ENCODE results near the gene NRP2.

Gene NRP2

DNA sequence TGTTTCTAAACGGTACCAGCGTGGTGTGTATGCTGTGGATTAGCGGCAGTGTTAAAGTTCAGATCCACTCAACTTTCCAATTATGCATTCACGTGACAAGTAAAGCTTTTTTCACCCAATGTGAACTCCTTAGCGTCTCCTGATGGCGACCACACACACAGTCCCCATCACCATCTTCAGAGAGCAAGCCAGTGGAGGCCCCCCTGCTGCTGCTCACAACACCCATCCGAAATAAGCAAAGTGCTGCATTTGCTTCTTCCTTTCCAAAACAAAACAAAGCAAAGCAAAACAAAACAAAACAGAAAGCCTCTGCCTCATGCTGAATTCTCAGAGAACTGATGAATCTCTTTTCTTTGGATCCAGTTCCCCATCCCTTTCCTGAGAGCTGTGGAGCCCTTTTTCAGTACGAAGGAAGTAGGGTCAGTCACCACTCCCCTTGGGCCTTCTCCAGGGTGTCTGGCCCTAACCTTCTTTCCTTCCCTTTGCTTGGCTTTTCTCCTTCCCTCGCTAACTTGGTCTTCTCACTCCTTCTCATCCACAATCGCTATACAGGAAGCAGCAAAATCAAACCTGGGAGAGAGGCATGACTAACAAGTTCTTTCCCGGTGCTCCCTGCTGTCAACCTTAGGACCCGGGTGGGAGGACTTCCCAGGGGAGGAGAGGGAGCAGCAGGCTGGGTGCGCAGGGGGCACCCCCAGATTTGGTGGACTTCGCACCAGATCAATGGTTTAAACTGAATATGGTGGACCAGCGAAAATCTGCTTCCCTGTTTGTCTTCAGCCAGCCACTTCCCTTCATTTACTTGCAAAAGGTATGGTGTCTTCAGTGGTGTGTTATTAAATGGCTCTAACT lies 56.0 kb downstream of the NRP2 start:
- TF ChIP-seq TEAD4 (IDR thresholded peaks at IDR 0.05) (no peak), CREB1 (IDR thresholded peaks at IDR 0.05; ENCODE audit: low read depth) (no peak), EP300 (IDR thresholded peaks at IDR 0.05; ENCODE audit: borderline replicate concordance) (no peak), ZBTB7A (IDR thresholded peaks at IDR 0.05; ENCODE audit: low read depth) (no peak), RAD21 (IDR thresholded peaks at IDR 0.05; ENCODE audit: low read depth) (no peak), TCF12 (IDR thresholded peaks at IDR 0.05; ENCODE audit: low read depth) (no peak), CEBPB (IDR thresholded peaks at IDR 0.05) (no peak)
- TF ChIP-seq, protein P1, sequence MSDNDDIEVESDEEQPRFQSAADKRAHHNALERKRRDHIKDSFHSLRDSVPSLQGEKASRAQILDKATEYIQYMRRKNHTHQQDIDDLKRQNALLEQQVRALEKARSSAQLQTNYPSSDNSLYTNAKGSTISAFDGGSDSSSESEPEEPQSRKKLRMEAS (IDR thresholded peaks at IDR 0.05), result no peak
- TF ChIP-seq, protein P2, sequence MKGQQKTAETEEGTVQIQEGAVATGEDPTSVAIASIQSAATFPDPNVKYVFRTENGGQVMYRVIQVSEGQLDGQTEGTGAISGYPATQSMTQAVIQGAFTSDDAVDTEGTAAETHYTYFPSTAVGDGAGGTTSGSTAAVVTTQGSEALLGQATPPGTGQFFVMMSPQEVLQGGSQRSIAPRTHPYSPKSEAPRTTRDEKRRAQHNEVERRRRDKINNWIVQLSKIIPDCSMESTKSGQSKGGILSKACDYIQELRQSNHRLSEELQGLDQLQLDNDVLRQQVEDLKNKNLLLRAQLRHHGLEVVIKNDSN (IDR thresholded peaks at IDR 0.05), result no peak

DNA sequence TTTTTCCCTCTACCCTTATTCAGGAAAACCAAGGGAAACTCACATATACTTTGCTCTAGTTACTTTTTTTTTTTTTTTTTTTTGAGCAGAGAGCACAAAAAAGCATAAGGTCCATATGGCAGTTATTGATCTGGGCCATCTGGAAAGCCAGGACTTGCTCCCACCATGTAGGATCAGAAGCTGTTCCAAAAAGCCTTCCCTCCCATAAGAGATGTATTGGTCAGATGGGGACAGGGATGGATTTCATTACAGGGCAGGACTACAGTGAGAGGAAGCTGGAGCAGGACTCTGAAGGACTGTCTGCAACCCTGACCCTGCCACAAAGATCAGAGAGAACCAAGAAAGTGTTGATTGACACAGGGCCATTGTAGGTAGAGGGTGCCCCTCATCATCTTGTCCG lies 57.3 kb downstream of the NRP2 start:
- TF ChIP-seq CEBPB (IDR thresholded peaks at IDR 0.05) (no peak), EP300 (IDR thresholded peaks at IDR 0.05; ENCODE audit: borderline replicate concordance) (no peak), TEAD4 (IDR thresholded peaks at IDR 0.05) (no peak)

DNA sequence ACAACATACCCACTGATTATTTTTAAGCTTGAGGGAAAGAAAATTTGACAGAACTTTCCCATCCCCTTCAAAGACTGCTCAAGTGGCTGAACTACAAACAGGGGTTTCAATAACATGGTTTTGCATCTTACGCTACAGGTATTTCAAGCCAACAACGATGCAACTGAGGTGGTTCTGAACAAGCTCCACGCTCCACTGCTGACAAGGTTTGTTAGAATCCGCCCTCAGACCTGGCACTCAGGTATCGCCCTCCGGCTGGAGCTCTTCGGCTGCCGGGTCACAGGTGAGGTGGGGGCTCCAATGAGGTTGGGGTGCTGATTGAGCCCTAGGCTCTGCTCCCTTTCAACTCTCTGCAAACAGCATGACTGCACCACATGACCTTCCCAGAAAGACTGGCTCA lies 58.1 kb downstream of the NRP2 start:
- TF ChIP-seq CEBPB (IDR thresholded peaks at IDR 0.05) (no peak), NFIC (IDR thresholded peaks at IDR 0.05) (no peak), EGR1 (IDR thresholded peaks at IDR 0.05) (no peak), RAD21 (IDR thresholded peaks at IDR 0.05; ENCODE audit: low read depth) (no peak), YY1 (IDR thresholded peaks at IDR 0.05; ENCODE audit: low read depth) (no peak), CREB1 (IDR thresholded peaks at IDR 0.05; ENCODE audit: low read depth) (no peak), FOXM1 (IDR thresholded peaks at IDR 0.05; ENCODE audit: borderline replicate concordance, low read depth) (no peak), ZBTB7A (IDR thresholded peaks at IDR 0.05; ENCODE audit: low read depth) (no peak), TCF12 (IDR thresholded peaks at IDR 0.05; ENCODE audit: low read depth) (no peak)

DNA sequence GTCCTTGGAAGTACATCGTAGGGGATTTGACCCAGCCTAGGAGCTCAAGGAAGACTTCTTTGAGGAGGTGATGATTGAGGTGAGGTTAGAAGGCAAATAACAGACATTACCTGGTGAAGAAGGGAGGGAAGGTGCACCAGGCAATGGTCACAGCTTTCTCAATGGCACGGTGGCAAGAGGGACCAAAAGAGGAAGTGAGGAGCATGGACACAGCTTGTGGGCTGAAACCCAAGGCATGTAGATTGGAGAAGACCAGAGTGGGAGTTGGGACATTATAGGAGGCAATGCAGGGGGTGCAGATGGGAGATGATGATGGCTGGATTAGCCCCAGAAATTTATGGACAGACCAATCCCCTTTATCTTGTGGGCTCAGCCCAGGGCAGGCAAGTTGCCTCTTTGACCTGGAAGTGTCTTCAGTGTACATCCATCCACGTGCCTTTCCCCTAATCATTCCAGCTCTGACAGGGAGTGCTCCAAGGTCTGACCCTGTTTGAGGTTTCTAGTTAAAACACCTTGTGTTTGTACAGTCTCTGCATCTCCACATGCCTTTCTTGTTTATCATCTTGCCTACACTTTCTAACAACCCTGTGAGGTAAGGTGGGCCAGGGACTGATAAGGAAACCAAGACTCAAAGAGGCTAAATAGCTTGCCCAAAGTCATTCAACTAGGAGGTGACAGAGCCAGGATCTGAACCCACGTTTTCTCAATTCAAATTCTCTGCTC lies 59.1 kb downstream of the NRP2 start:
- TF ChIP-seq, protein P3, sequence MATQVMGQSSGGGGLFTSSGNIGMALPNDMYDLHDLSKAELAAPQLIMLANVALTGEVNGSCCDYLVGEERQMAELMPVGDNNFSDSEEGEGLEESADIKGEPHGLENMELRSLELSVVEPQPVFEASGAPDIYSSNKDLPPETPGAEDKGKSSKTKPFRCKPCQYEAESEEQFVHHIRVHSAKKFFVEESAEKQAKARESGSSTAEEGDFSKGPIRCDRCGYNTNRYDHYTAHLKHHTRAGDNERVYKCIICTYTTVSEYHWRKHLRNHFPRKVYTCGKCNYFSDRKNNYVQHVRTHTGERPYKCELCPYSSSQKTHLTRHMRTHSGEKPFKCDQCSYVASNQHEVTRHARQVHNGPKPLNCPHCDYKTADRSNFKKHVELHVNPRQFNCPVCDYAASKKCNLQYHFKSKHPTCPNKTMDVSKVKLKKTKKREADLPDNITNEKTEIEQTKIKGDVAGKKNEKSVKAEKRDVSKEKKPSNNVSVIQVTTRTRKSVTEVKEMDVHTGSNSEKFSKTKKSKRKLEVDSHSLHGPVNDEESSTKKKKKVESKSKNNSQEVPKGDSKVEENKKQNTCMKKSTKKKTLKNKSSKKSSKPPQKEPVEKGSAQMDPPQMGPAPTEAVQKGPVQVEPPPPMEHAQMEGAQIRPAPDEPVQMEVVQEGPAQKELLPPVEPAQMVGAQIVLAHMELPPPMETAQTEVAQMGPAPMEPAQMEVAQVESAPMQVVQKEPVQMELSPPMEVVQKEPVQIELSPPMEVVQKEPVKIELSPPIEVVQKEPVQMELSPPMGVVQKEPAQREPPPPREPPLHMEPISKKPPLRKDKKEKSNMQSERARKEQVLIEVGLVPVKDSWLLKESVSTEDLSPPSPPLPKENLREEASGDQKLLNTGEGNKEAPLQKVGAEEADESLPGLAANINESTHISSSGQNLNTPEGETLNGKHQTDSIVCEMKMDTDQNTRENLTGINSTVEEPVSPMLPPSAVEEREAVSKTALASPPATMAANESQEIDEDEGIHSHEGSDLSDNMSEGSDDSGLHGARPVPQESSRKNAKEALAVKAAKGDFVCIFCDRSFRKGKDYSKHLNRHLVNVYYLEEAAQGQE (IDR thresholded peaks at IDR 0.05; ENCODE audit: low read depth), result no peak
- no peak for TF ChIP-seq CREB1 (IDR thresholded peaks at IDR 0.05; ENCODE audit: low read depth)
- no peak for TF ChIP-seq FOXM1 (IDR thresholded peaks at IDR 0.05; ENCODE audit: borderline replicate concordance, low read depth)
- TF ChIP-seq TEAD4 (IDR thresholded peaks at IDR 0.05), result no peak
- no peak for TF ChIP-seq EP300 (IDR thresholded peaks at IDR 0.05; ENCODE audit: borderline replicate concordance)
- no peak for TF ChIP-seq YY1 (IDR thresholded peaks at IDR 0.05; ENCODE audit: low read depth)
- TF ChIP-seq, protein P2 (IDR thresholded peaks at IDR 0.05), result no peak
- TF ChIP-seq EGR1 (IDR thresholded peaks at IDR 0.05), result no peak
- TF ChIP-seq TAF1 (IDR thresholded peaks at IDR 0.05; ENCODE audit: low read depth), result no peak
- no peak for TF ChIP-seq CEBPB (IDR thresholded peaks at IDR 0.05)

DNA sequence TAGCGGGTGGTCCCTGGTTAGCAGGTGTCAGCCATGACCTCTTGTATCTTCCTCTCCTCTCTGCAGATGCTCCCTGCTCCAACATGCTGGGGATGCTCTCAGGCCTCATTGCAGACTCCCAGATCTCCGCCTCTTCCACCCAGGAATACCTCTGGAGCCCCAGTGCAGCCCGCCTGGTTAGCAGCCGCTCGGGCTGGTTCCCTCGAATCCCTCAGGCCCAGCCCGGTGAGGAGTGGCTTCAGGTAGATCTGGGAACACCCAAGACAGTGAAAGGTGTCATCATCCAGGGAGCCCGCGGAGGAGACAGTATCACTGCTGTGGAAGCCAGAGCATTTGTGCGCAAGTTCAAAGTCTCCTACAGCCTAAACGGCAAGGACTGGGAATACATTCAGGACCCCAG lies 60.8 kb downstream of the NRP2 start:
- TF ChIP-seq FOXM1 (IDR thresholded peaks at IDR 0.05; ENCODE audit: borderline replicate concordance, low read depth) (no peak), EGR1 (IDR thresholded peaks at IDR 0.05) (no peak), RAD21 (IDR thresholded peaks at IDR 0.05; ENCODE audit: low read depth) (no peak), TCF12 (IDR thresholded peaks at IDR 0.05; ENCODE audit: low read depth) (no peak), NFIC (IDR thresholded peaks at IDR 0.05) (no peak), TAF1 (IDR thresholded peaks at IDR 0.05; ENCODE audit: low read depth) (no peak), EP300 (IDR thresholded peaks at IDR 0.05; ENCODE audit: borderline replicate concordance) (no peak), ZBTB7A (IDR thresholded peaks at IDR 0.05; ENCODE audit: low read depth) (no peak), YY1 (IDR thresholded peaks at IDR 0.05; ENCODE audit: low read depth) (no peak), TEAD4 (IDR thresholded peaks at IDR 0.05) (no peak), CEBPB (IDR thresholded peaks at IDR 0.05) (no peak)
- TF ChIP-seq, protein P1 (IDR thresholded peaks at IDR 0.05), result no peak
- TF ChIP-seq, protein P2 (IDR thresholded peaks at IDR 0.05), result no peak

DNA sequence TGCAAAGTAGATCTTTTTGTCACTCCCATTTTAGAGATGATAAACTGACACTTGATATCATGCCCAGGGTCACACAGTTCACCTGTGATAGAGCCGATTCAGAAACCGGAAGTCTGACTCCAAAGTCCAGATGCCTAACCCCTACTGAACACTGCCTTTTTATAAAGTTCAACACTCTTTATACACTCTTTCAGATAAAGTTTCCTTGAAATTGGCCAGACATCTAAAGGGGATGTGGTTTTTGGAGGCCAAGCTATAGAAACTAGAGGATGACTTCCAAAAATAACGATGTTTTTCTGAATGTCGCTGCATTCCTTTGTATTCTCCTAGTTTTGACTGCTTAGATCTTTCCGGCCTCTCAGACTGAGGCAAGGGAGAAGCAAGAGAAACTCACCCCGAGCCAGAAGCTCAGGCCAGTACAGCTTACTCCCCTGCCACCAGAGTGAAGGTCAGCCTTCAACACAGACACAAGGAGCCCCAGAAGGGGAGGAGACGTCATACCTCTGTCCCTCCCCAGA lies 61.8 kb downstream of the NRP2 start:
- TF ChIP-seq, protein P1 (IDR thresholded peaks at IDR 0.05), result no peak
- TF ChIP-seq RAD21 (IDR thresholded peaks at IDR 0.05; ENCODE audit: low read depth) (no peak), CREB1 (IDR thresholded peaks at IDR 0.05; ENCODE audit: low read depth) (no peak), FOXM1 (IDR thresholded peaks at IDR 0.05; ENCODE audit: borderline replicate concordance, low read depth) (no peak), EGR1 (IDR thresholded peaks at IDR 0.05) (no peak), TAF1 (IDR thresholded peaks at IDR 0.05; ENCODE audit: low read depth) (no peak), TCF12 (IDR thresholded peaks at IDR 0.05; ENCODE audit: low read depth) (no peak), TEAD4 (IDR thresholded peaks at IDR 0.05) (no peak), EP300 (IDR thresholded peaks at IDR 0.05; ENCODE audit: borderline replicate concordance) (no peak), CEBPB (IDR thresholded peaks at IDR 0.05) (no peak), YY1 (IDR thresholded peaks at IDR 0.05; ENCODE audit: low read depth) (no peak), NFIC (IDR thresholded peaks at IDR 0.05) (no peak), ZBTB7A (IDR thresholded peaks at IDR 0.05; ENCODE audit: low read depth) (no peak)
- TF ChIP-seq, protein P2 (IDR thresholded peaks at IDR 0.05), result no peak
- TF ChIP-seq, protein P3 (IDR thresholded peaks at IDR 0.05; ENCODE audit: low read depth), result no peak
